ENCODE data around the gene OLIG1. TPM values are rescaled to one million over a fixed set of nuclear protein-coding genes. Genes with fewer than 3 reads are reported as not detected.
A peak's percentile ranks its signal among the peaks of the same experiment; 100 is the strongest.

Gene OLIG1
- total and polyA plus RNA-seq, 4 experiments from 2014 or later: not detected

- Mint-ChIP-seq H3K27me3 (peaks cover 58% of the 10 kb centered on the region in 2 donors), H3K27ac (peak overlapping the region in 1 of 7 donors; percentile 50), H3K4me3 (peak overlapping the region in 4 of 8 donors; percentile 51 to 81 (median 68)), H3K9me3 (peaks cover 0 to 14% (median 0%) of the 10 kb centered on the region in 8 donors), H3K36me3 (no peaks in the 10 kb centered on the region), H3K4me1 (peaks cover 18 to 57% (median 42%) of the 10 kb centered on the region in 4 donors)
- Histone ChIP-seq H3K36me3 (ENCODE audit: insufficient read depth, low read length) (no peaks in the 10 kb centered on the region), H3K27me3 (ENCODE audit: insufficient read depth, low read length) (peaks cover 82% of the 10 kb centered on the region), H3K27ac (ENCODE audit: low read depth, low read length) (no peak overlapping the region), H3K4me1 (ENCODE audit: insufficient read depth, low read length) (peaks cover 62% of the 10 kb centered on the region), H3K9me3 (ENCODE audit: control insufficient read depth in 1 of 2, low read length in 2 of 2) (no peaks in the 10 kb centered on the region), H3K4me3 (ENCODE audit: low read length in 2 of 2) (no peak overlapping the region)
- ChIA-PET POLR2A (ENCODE audit: partially characterized antibody) (no interaction called here), CTCF (ENCODE audit: partially characterized antibody) (no interaction called here)
- intact Hi-C loops (cut with micrococcal nuclease): no loop called here
- DNase-seq: peak in 1 of 5 donors; percentile 9
Measured at GRCh38 chr21:33027401-33028286, 42.3 kb upstream of the OLIG1 start.

GRCh38 chr21:33028287-33028670 is 41.7 kb upstream of the OLIG1 start:
- intact Hi-C loops (cut with micrococcal nuclease): no loop called here
- Histone ChIP-seq H3K9me3 (ENCODE audit: control insufficient read depth in 1 of 2, low read length in 2 of 2) (no peaks in the 10 kb centered on the region), H3K27me3 (ENCODE audit: insufficient read depth, low read length) (peaks cover 76% of the 10 kb centered on the region), H3K27ac (ENCODE audit: low read depth, low read length) (no peak overlapping the region), H3K4me1 (ENCODE audit: insufficient read depth, low read length) (peaks cover 57% of the 10 kb centered on the region), H3K4me3 (ENCODE audit: low read length in 2 of 2) (no peak overlapping the region), H3K36me3 (ENCODE audit: insufficient read depth, low read length) (no peaks in the 10 kb centered on the region)
- Mint-ChIP-seq H3K36me3 (no peaks in the 10 kb centered on the region), H3K27me3 (peaks cover 57 to 58% of the 10 kb centered on the region in 2 donors), H3K4me3 (peak overlapping the region in 7 of 8 donors; percentile 51 to 88 (median 77)), H3K4me1 (peaks cover 17 to 54% (median 40%) of the 10 kb centered on the region in 4 donors), H3K27ac (peak overlapping the region in 2 of 7 donors; percentile 29 to 50), H3K9me3 (peaks cover 0 to 14% (median 0%) of the 10 kb centered on the region in 8 donors)
- POLR2A ChIA-PET (ENCODE audit: partially characterized antibody): no interaction called here
- no peak for DNase-seq
- CTCF ChIA-PET (ENCODE audit: partially characterized antibody): no interaction called here

- peak in 2 of 5 donors; percentile 40 to 43 for DNase-seq
- H3K4me1 ChIP-seq (ENCODE audit: insufficient read depth, low read length): peaks cover 51% of the 10 kb centered on the region
Measured at GRCh38 chr21:33028773-33029384, 41.1 kb upstream of the OLIG1 start.

GRCh38 chr21:33029385-33029921 is 40.5 kb upstream of the OLIG1 start:
- H3K9me3 ChIP-seq (ENCODE audit: control insufficient read depth in 1 of 2, low read length in 2 of 2): no peaks in the 10 kb centered on the region
- H3K4me3 ChIP-seq (ENCODE audit: low read length in 2 of 2): no peak overlapping the region
- intact Hi-C loops (cut with micrococcal nuclease): no loop called here
- peaks cover 65% of the 10 kb centered on the region for H3K27me3 ChIP-seq (ENCODE audit: insufficient read depth, low read length)
- H3K36me3 ChIP-seq (ENCODE audit: insufficient read depth, low read length): no peaks in the 10 kb centered on the region
- peaks cover 13 to 42% (median 31%) of the 10 kb centered on the region in 4 donors for H3K4me1 Mint-ChIP-seq
- peak overlapping the region; percentile 55 to 88 (median 74) for H3K4me3 Mint-ChIP-seq
- H3K27me3 Mint-ChIP-seq: peaks cover 48 to 52% of the 10 kb centered on the region in 2 donors
- DNase-seq: no peak
- ChIA-PET CTCF (ENCODE audit: partially characterized antibody) (no interaction called here), POLR2A (ENCODE audit: partially characterized antibody) (no interaction called here)
- H3K36me3 Mint-ChIP-seq: no peaks in the 10 kb centered on the region
- H3K27ac ChIP-seq (ENCODE audit: low read depth, low read length): no peak overlapping the region
- H3K27ac Mint-ChIP-seq: no peak overlapping the region
- peaks cover 46% of the 10 kb centered on the region for H3K4me1 ChIP-seq (ENCODE audit: insufficient read depth, low read length)
- H3K9me3 Mint-ChIP-seq: peaks cover 0 to 10% (median 0%) of the 10 kb centered on the region in 8 donors

More at GRCh38 chr21:33028773-33029384, 41.1 kb upstream of the OLIG1 start:
- no peaks in the 10 kb centered on the region for H3K36me3 ChIP-seq (ENCODE audit: insufficient read depth, low read length)
- Mint-ChIP-seq H3K27ac (peak overlapping the region in 3 of 7 donors; percentile 47 to 50 (median 49)), H3K27me3 (peaks cover 53 to 57% of the 10 kb centered on the region in 2 donors), H3K36me3 (no peaks in the 10 kb centered on the region), H3K4me1 (peaks cover 17 to 48% (median 36%) of the 10 kb centered on the region in 4 donors), H3K9me3 (peaks cover 0 to 13% (median 0%) of the 10 kb centered on the region in 8 donors), H3K4me3 (peak overlapping the region; percentile 55 to 88 (median 74))
- H3K27ac ChIP-seq (ENCODE audit: low read depth, low read length): no peak overlapping the region
- intact Hi-C loops (cut with micrococcal nuclease): no loop called here
- CTCF ChIA-PET (ENCODE audit: partially characterized antibody): no interaction called here
- H3K27me3 ChIP-seq (ENCODE audit: insufficient read depth, low read length): peaks cover 70% of the 10 kb centered on the region
- POLR2A ChIA-PET (ENCODE audit: partially characterized antibody): no interaction called here
- no peaks in the 10 kb centered on the region for H3K9me3 ChIP-seq (ENCODE audit: control insufficient read depth in 1 of 2, low read length in 2 of 2)
- H3K4me3 ChIP-seq (ENCODE audit: low read length in 2 of 2): no peak overlapping the region

- peaks cover 59% of the 10 kb centered on the region for H3K27me3 ChIP-seq (ENCODE audit: insufficient read depth, low read length)
- no peak overlapping the region for H3K27ac Mint-ChIP-seq
- peaks cover 13 to 39% (median 26%) of the 10 kb centered on the region in 4 donors for H3K4me1 Mint-ChIP-seq
- H3K27me3 Mint-ChIP-seq: peaks cover 43 to 47% of the 10 kb centered on the region in 2 donors
- H3K9me3 Mint-ChIP-seq: peaks cover 0 to 4% (median 0%) of the 10 kb centered on the region in 8 donors
- H3K4me3 ChIP-seq (ENCODE audit: low read length in 2 of 2): no peak overlapping the region
- no peak for DNase-seq
- no peaks in the 10 kb centered on the region for H3K9me3 ChIP-seq (ENCODE audit: control insufficient read depth in 1 of 2, low read length in 2 of 2)
- ChIA-PET CTCF (ENCODE audit: partially characterized antibody) (no interaction called here), POLR2A (ENCODE audit: partially characterized antibody) (no interaction called here)
- no peaks in the 10 kb centered on the region for H3K36me3 Mint-ChIP-seq
- intact Hi-C loops (cut with micrococcal nuclease): no loop called here
- H3K36me3 ChIP-seq (ENCODE audit: insufficient read depth, low read length): no peaks in the 10 kb centered on the region
- peaks cover 40% of the 10 kb centered on the region for H3K4me1 ChIP-seq (ENCODE audit: insufficient read depth, low read length)
- peak overlapping the region in 2 of 8 donors; percentile 20 to 88 for H3K4me3 Mint-ChIP-seq
- no peak overlapping the region for H3K27ac ChIP-seq (ENCODE audit: low read depth, low read length)
Measured at GRCh38 chr21:33029975-33030461, 39.9 kb upstream of the OLIG1 start.

- Mint-ChIP-seq H3K4me1 (peaks cover 13 to 39% (median 25%) of the 10 kb centered on the region in 4 donors), H3K27ac (no peak overlapping the region), H3K27me3 (peaks cover 42 to 45% of the 10 kb centered on the region in 2 donors), H3K9me3 (peaks cover 0 to 4% (median 0%) of the 10 kb centered on the region in 8 donors), H3K36me3 (no peaks in the 10 kb centered on the region), H3K4me3 (no peak overlapping the region)
- intact Hi-C loops (cut with micrococcal nuclease): no loop called here
- Histone ChIP-seq H3K27me3 (ENCODE audit: insufficient read depth, low read length) (peaks cover 54% of the 10 kb centered on the region), H3K4me3 (ENCODE audit: low read length in 2 of 2) (no peak overlapping the region), H3K4me1 (ENCODE audit: insufficient read depth, low read length) (peaks cover 38% of the 10 kb centered on the region), H3K36me3 (ENCODE audit: insufficient read depth, low read length) (no peaks in the 10 kb centered on the region), H3K9me3 (ENCODE audit: control insufficient read depth in 1 of 2, low read length in 2 of 2) (no peaks in the 10 kb centered on the region), H3K27ac (ENCODE audit: low read depth, low read length) (no peak overlapping the region)
- DNase-seq: no peak
- ChIA-PET POLR2A (ENCODE audit: partially characterized antibody) (no interaction called here), CTCF (ENCODE audit: partially characterized antibody) (no interaction called here)
Measured at GRCh38 chr21:33030633-33031032, 39.3 kb upstream of the OLIG1 start.
